ENCODE results near the gene OS9.

The OS9 gene

GRCh38 chr12:57726884-57727757, 33.2 kb downstream of the OS9 start:
- no peak for DNase-seq (ENCODE audit: extremely low read depth, insufficient read length)
- H3K36me3 ChIP-seq (ENCODE audit: control insufficient read depth, insufficient read depth, low read length): peaks cover 28% of the 10 kb centered on the region
- H3K4me3 ChIP-seq (replicated peaks; ENCODE audit: low read depth, low read length): no peak overlapping the region
- H3K27me3 ChIP-seq (replicated peaks; ENCODE audit: control insufficient read depth, insufficient read depth, low read length): no peaks in the 10 kb centered on the region
- TF ChIP-seq CTCF (IDR thresholded peaks at IDR 0.05; ENCODE audit: insufficient read depth, low read length, poor library complexity, severe bottlenecking): no peak

- H3K4me3 ChIP-seq (replicated peaks; ENCODE audit: low read depth, low read length): no peak overlapping the region
- DNase-seq (ENCODE audit: extremely low read depth, insufficient read length): no peak
- no peaks in the 10 kb centered on the region for H3K27me3 ChIP-seq (replicated peaks; ENCODE audit: control insufficient read depth, insufficient read depth, low read length)
- no peak for TF ChIP-seq CTCF (IDR thresholded peaks at IDR 0.05; ENCODE audit: insufficient read depth, low read length, poor library complexity, severe bottlenecking)
- peaks cover 30% of the 10 kb centered on the region for H3K36me3 ChIP-seq (ENCODE audit: control insufficient read depth, insufficient read depth, low read length)
Observed at GRCh38 chr12:57727758-57728395, 33.9 kb downstream of the OS9 start.

- no peaks in the 10 kb centered on the region for H3K27me3 ChIP-seq (replicated peaks; ENCODE audit: control insufficient read depth, insufficient read depth, low read length)
- no peak overlapping the region for H3K4me3 ChIP-seq (replicated peaks; ENCODE audit: low read depth, low read length)
- DNase-seq (ENCODE audit: extremely low read depth, insufficient read length): no peak
- TF ChIP-seq CTCF (IDR thresholded peaks at IDR 0.05; ENCODE audit: insufficient read depth, low read length, poor library complexity, severe bottlenecking): no peak
- peaks cover 38% of the 10 kb centered on the region for H3K36me3 ChIP-seq (ENCODE audit: control insufficient read depth, insufficient read depth, low read length)
Observed at GRCh38 chr12:57729321-57729844, 35.5 kb downstream of the OS9 start.

GRCh38 chr12:57730336-57731067, 36.6 kb downstream of the OS9 start:
- Histone ChIP-seq H3K36me3 (ENCODE audit: control insufficient read depth, insufficient read depth, low read length) (peaks cover 38% of the 10 kb centered on the region), H3K27me3 (replicated peaks; ENCODE audit: control insufficient read depth, insufficient read depth, low read length) (no peaks in the 10 kb centered on the region), H3K4me3 (replicated peaks; ENCODE audit: low read depth, low read length) (no peak overlapping the region)
- TF ChIP-seq CTCF (IDR thresholded peaks at IDR 0.05; ENCODE audit: insufficient read depth, low read length, poor library complexity, severe bottlenecking): no peak
- no peak for DNase-seq (ENCODE audit: extremely low read depth, insufficient read length)

- Histone ChIP-seq H3K36me3 (ENCODE audit: control insufficient read depth, insufficient read depth, low read length) (peaks cover 34% of the 10 kb centered on the region), H3K4me3 (replicated peaks; ENCODE audit: low read depth, low read length) (no peak overlapping the region), H3K27me3 (replicated peaks; ENCODE audit: control insufficient read depth, insufficient read depth, low read length) (no peaks in the 10 kb centered on the region)
- DNase-seq (ENCODE audit: extremely low read depth, insufficient read length): no peak
- no peak for TF ChIP-seq CTCF (IDR thresholded peaks at IDR 0.05; ENCODE audit: insufficient read depth, low read length, poor library complexity, severe bottlenecking)
Observed at GRCh38 chr12:57731411-57732080, 37.6 kb downstream of the OS9 start.

Data from GM06990 (cell line).